Endothelial cell of umbilical vein (primary cell): Measurements from ENCODE around the gene RIC1. TPM values are rescaled to one million over a fixed set of nuclear protein-coding genes. Genes with fewer than 3 reads are reported as not detected.
"Not testable (repeated sequence)": the region's sequence is repeated elsewhere in the genome, so short reads cannot be mapped to it uniquely, and the experiment has no call there.

ENCODE experiments used
- BruUV-seq: library from RNA; stranded (reverse); fragments of 400-500 nt; replicated peaks from 2 replicates; lab custom pipeline; 2021; lab: Mats Ljungman, UMichigan
- CTCF ChIA-PET: fragments of 300-600, 350-600 bp; sonication (Branson Sonifier 250); formaldehyde crosslinking; loops from one replicate; lab custom pipeline; 2021; ENCODE audit warnings: antibody characterized with exemption, inconsistent platforms; lab: Charles Lee
- POLR2A ChIA-PET: fragments of 300-600, 350-600 bp; sonication (Branson Sonifier 250); formaldehyde crosslinking; loops from one replicate; lab custom pipeline; 2021; ENCODE audit warnings: antibody characterized with exemption, inconsistent platforms; lab: Charles Lee
- DNase-seq: peaks from one replicate; pipeline ENCODE4 v3.0.0-alpha.2; 2011; ENCODE audit warnings: low read depth, low spot score
- FAIRE-seq: peaks from 2 replicates; lab custom pipeline; 2011; peaks lifted over from hg19 to GRCh38; lab: Jason Lieb, UNC
- H2AFZ ChIP-seq: 2 replicates; pipeline ENCODE4 v1.6.0; 2012; ENCODE audit warnings: low read depth, low read length, control low read depth, inconsistent platforms
- H3K27ac ChIP-seq: 2 replicates; pipeline ENCODE4 v1.5.1; 2011; ENCODE audit warnings: low read depth, mild to moderate bottlenecking, control low read depth, low read length, moderate library complexity; ENCODE audit not compliant: insufficient read depth
- H3K27me3 ChIP-seq, 2 experiments: 2 replicates each; pipeline versions ENCODE4 v1.6.0 to v1.6.1; 2011; ENCODE audit warnings: low read length in 2 of 2, mixed read lengths in 1 of 2; ENCODE audit not compliant: control insufficient read depth in 2 of 2, insufficient read depth in 2 of 2
- H3K36me3 ChIP-seq, 2 experiments: 2 replicates in 1 of 2; 3 replicates in 1 of 2; pipeline ENCODE4 v1.5.1; 2011; ENCODE audit warnings: low read length in 2 of 2, mild to moderate bottlenecking in 1 of 2, moderate library complexity in 1 of 2; ENCODE audit not compliant: control insufficient read depth in 2 of 2, insufficient read depth in 2 of 2; ENCODE audit errors: extremely low read depth in 1 of 2
- H3K4me1 ChIP-seq: 3 replicates; pipeline ENCODE4 v1.5.1; 2011; ENCODE audit warnings: mild to moderate bottlenecking, low read length; ENCODE audit not compliant: control insufficient read depth, insufficient read depth; ENCODE audit errors: extremely low read depth
- H3K4me2 ChIP-seq: 2 replicates; pipeline ENCODE4 v1.6.1; 2011; ENCODE audit warnings: low read length, control low read depth, mixed read lengths; ENCODE audit not compliant: insufficient read depth
- H3K4me3 ChIP-seq, 3 experiments: fragments of 200-600 bp in 1 of 3; sonication (generic), shearing (Covaris generic) in 1 of 3; replicated peaks in 1 of 3; 2 replicates each; pipeline ENCODE4 v1.5.1; 2011 to 2016; ENCODE audit warnings: control low read depth in 3 of 3, low read length in 3 of 3, mild to moderate bottlenecking in 2 of 3, inconsistent platforms in 1 of 3, low read depth in 1 of 3, moderate library complexity in 1 of 3; ENCODE audit not compliant: insufficient read depth in 1 of 3
- H3K79me2 ChIP-seq: 2 replicates; pipeline ENCODE4 v1.6.0; 2012; ENCODE audit warnings: low read length, inconsistent platforms; ENCODE audit not compliant: control insufficient read depth, insufficient read depth
- H3K9ac ChIP-seq: replicated peaks from 2 replicates; pipeline ENCODE3; 2011; ENCODE audit warnings: low read length, control low read depth; ENCODE audit not compliant: insufficient read depth; ENCODE audit errors: extremely low read depth
- H3K9me1 ChIP-seq: replicated peaks from 3 replicates; pipeline ENCODE4 v1.6.0; 2011; ENCODE audit warnings: mild to moderate bottlenecking, low read length; ENCODE audit not compliant: control insufficient read depth, insufficient read depth; ENCODE audit errors: extremely low read depth
- H3K9me3 ChIP-seq: replicated peaks from 2 replicates; pipeline ENCODE4 v1.5.1; 2012; ENCODE audit warnings: low read length, inconsistent platforms; ENCODE audit not compliant: control insufficient read depth, insufficient read depth
- H4K20me1 ChIP-seq: replicated peaks from 2 replicates; pipeline ENCODE3; 2011; ENCODE audit warnings: mild to moderate bottlenecking, low read length; ENCODE audit not compliant: control insufficient read depth, insufficient read depth; ENCODE audit errors: extremely low read depth
- POLR2A ChIP-seq: IDR thresholded peaks from 2 replicates; pipeline ENCODE4 v1.6.1; 2012; ENCODE audit warnings: low read depth, mild to moderate bottlenecking, control low read depth, low read length
- dilution Hi-C: fragments of 300-500 bp; cut with MboI; formaldehyde crosslinking; loops from one replicate; pipeline ENCODE4 v1.15.0; 2019; ENCODE audit warnings: low sequenced_read_pairs; ENCODE audit not compliant: extremely low pct_ligation_motif_present
- intact Hi-C: fragments of 100-400 bp; cut with micrococcal nuclease; formaldehyde crosslinking; loops from one replicate; pipeline ENCODE4 v1.10.0; 2022
- polyA plus RNA-seq, 4 experiments: library from polyadenylated mRNA; depleted of rRNA in 3 of 4; stranded (reverse) in 3 of 4; unstranded in 1 of 4; fragments of >200 nt; gene quantifications; 2 replicates each; pipeline versions ENCODE4 v1.2.1 to v1.2.3, GENCODE V29; 2011 to 2012; ENCODE audit warnings: missing spikeins in 1 of 4
- total RNA-seq: library from RNA; stranded (reverse); gene quantifications from 2 replicates; pipeline ENCODE4 v1.2.3, GENCODE V29; 2021
- TF ChIP-seq, protein P1 (sequence below), 2 donors: IDR thresholded peaks; 1 replicate in 1 of 2; 2 replicates in 1 of 2; pipeline ENCODE4 v1.5.1; 2011; ENCODE audit warnings: low read length in 2 of 2, mild to moderate bottlenecking in 2 of 2, moderate library complexity in 2 of 2, control low read depth in 1 of 2, inconsistent platforms in 1 of 2, low read depth in 1 of 2; ENCODE audit not compliant: insufficient read depth in 1 of 2; ENCODE audit errors: extremely low read depth in 1 of 2

The RIC1 gene
- total and polyA plus RNA-seq, 2 donors (not counting 3 experiments of a cell fraction or from before 2014, with no cell fraction given), result 14.0 to 23.5 TPM

- dilution Hi-C loops (no loop called here), intact Hi-C loops (no loop called here)
- no peaks in the 10 kb centered on the region for H3K9me3 ChIP-seq
- no peak overlapping the region for H3K4me3 ChIP-seq
- ChIA-PET CTCF (no interaction called here), POLR2A (no interaction called here)
- no TSS peak for BruUV-seq
- DNase-seq, result no peak
- no peak for FAIRE-seq
- H3K4me2 ChIP-seq, result no peak overlapping the region
- H3K4me1 ChIP-seq, result no peaks in the 10 kb centered on the region
- no peaks in the 10 kb centered on the region for H3K36me3 ChIP-seq
- H4K20me1 ChIP-seq, result peaks cover 2% of the 10 kb centered on the region
- H3K9ac ChIP-seq, result no peak overlapping the region
- H3K27ac ChIP-seq, result no peak overlapping the region
- peaks cover 46% of the 10 kb centered on the region for H3K79me2 ChIP-seq
- H3K9me1 ChIP-seq, result no peaks in the 10 kb centered on the region
- TF ChIP-seq, protein P1, sequence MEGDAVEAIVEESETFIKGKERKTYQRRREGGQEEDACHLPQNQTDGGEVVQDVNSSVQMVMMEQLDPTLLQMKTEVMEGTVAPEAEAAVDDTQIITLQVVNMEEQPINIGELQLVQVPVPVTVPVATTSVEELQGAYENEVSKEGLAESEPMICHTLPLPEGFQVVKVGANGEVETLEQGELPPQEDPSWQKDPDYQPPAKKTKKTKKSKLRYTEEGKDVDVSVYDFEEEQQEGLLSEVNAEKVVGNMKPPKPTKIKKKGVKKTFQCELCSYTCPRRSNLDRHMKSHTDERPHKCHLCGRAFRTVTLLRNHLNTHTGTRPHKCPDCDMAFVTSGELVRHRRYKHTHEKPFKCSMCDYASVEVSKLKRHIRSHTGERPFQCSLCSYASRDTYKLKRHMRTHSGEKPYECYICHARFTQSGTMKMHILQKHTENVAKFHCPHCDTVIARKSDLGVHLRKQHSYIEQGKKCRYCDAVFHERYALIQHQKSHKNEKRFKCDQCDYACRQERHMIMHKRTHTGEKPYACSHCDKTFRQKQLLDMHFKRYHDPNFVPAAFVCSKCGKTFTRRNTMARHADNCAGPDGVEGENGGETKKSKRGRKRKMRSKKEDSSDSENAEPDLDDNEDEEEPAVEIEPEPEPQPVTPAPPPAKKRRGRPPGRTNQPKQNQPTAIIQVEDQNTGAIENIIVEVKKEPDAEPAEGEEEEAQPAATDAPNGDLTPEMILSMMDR (IDR thresholded peaks at IDR 0.05; ENCODE audit: extremely low read depth in 1 of 2, insufficient read depth in 1 of 2, low read depth in 1 of 2, low read length in 2 of 2), result no peak
- no peak for TF ChIP-seq POLR2A
- no peaks in the 10 kb centered on the region for H3K27me3 ChIP-seq
- H2AFZ ChIP-seq, result no peak overlapping the region
Observed at GRCh38 chr9:5671711-5672353, 42.9 kb downstream of the RIC1 start.

DNA sequence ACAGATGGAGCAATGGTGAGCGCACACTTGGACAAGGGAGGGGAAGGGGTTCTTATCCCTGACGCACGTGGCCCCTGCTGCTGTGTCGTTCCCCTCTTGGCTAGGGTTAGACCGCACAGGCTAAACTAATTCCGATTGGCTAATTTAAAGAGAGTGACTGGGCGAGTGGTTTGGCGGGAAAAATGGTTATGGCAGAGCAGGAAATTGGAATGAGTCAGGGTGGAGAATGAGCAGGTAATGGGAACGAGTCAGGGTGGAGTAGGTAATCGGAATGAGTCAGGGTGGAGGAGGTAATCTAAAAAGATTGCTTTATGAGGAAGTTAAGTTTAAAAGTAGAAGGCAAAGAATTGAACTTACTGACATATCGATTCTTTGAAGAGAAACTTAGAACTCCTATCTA lies 46.1 kb downstream of the RIC1 start:
- H3K9me3 ChIP-seq, H3K27ac ChIP-seq, intact Hi-C loops, H3K4me1 ChIP-seq, H3K4me2 ChIP-seq, H3K4me3 ChIP-seq, POLR2A ChIA-PET, H2AFZ ChIP-seq, H3K36me3 ChIP-seq, H3K9ac ChIP-seq, DNase-seq, H3K9me1 ChIP-seq, CTCF ChIA-PET, H4K20me1 ChIP-seq, FAIRE-seq, H3K27me3 ChIP-seq, BruUV-seq, dilution Hi-C loops: not testable (repeated sequence)
- peaks cover 24% of the 10 kb centered on the region for H3K79me2 ChIP-seq

DNA sequence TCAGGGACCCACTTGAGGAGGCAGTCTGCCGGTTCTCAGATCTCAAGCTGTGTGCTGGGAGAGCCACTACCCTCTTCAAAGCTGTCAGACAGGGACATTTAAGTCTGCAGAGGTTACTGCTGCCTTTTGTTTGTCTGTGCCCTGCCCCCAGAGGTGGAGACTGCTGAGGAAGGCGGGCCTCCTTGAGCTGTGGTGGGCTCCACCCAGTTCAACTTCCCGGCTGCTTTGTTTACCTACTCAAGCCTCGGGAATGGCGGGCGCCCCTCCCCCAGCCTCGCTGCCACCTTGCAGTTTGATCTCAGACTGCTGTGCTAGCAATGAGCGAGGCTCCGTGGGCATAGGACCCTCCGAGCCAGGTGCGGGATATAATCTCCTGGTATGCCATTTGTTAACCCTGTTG lies 54.7 kb downstream of the RIC1 start:
- FAIRE-seq, H3K36me3 ChIP-seq, H3K9ac ChIP-seq, BruUV-seq, POLR2A ChIA-PET, dilution Hi-C loops, H3K9me3 ChIP-seq, H3K4me3 ChIP-seq, H3K79me2 ChIP-seq, H3K27me3 ChIP-seq, intact Hi-C loops, CTCF ChIA-PET, H4K20me1 ChIP-seq, H3K9me1 ChIP-seq, DNase-seq, H2AFZ ChIP-seq, H3K4me2 ChIP-seq, H3K27ac ChIP-seq: not testable (repeated sequence)
- peaks cover 12% of the 10 kb centered on the region for H3K4me1 ChIP-seq
